ENCODE measurements around the gene HDAC4. TPM values are rescaled to one million over a fixed set of nuclear protein-coding genes. Genes with fewer than 3 reads are reported as not detected.

The HDAC4 gene
- total RNA-seq, 1 experiment from 2014 or later = 47.6 TPM

DNA sequence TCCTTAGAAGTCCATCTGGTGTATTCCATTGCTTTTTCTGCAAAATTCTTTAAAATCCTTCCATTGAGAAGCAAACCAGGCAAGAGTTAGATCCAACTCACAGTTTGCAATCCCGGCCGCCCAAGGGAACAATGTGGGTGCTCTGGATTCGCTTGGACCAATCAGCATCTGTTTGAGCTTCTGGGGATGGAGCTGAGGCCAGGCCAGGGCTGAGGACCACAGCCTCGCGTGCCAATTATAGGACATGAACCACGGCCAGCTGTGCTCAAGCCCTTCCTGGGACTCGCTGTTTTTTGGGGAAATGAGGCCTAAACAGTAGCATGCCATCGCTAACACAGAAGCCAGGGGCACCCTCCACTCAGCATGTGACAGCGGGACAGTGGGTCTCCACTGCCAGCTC lies 270.8 kb downstream of the HDAC4 start:
- no peak for DNase-seq (ENCODE audit: low read depth, low spot score)
- no peaks in the 10 kb centered on the region for H3K79me2 ChIP-seq (ENCODE audit: insufficient read depth, low read length)
- peaks cover 5 to 9% of the 10 kb centered on the region in 2 experiments; a peak in 3 of 4 replicates for H3K36me3 ChIP-seq (ENCODE audit: control insufficient read depth in 1 of 2, insufficient read depth in 2 of 2, low read length in 2 of 2)
- no peak overlapping the region for H3K4me2 ChIP-seq (ENCODE audit: low read length)
- H3K27ac ChIP-seq (ENCODE audit: low read depth, low read length) = no peak overlapping the region
- H4K20me1 ChIP-seq (ENCODE audit: insufficient read depth) = no peaks in the 10 kb centered on the region
- RAD21 ChIA-PET (ENCODE audit: low non-redundant PET in 1 of 2, low total read pairs in 2 of 2, uncharacterized antibody in 2 of 2, unreplicated experiment in 2 of 2) = no interaction called here
- H3K9ac ChIP-seq (ENCODE audit: low read length) = no peak overlapping the region
- POLR2A ChIA-PET = no interaction called here
- TF ChIP-seq, protein P1, sequence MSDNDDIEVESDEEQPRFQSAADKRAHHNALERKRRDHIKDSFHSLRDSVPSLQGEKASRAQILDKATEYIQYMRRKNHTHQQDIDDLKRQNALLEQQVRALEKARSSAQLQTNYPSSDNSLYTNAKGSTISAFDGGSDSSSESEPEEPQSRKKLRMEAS (IDR thresholded peaks at IDR 0.05) = no peak
- TF ChIP-seq POLR2A (IDR thresholded peaks at IDR 0.05; ENCODE audit: borderline replicate concordance, extremely low read depth, insufficient read depth, insufficient read length) (no peak), POLR2AphosphoS5 (IDR thresholded peaks at IDR 0.05; ENCODE audit: low read depth, low read length) (no peak), SIN3A (IDR thresholded peaks at IDR 0.05; ENCODE audit: low read depth) (no peak), CBX3 (IDR thresholded peaks at IDR 0.05; ENCODE audit: low read depth) (no peak), SRF (IDR thresholded peaks at IDR 0.05; ENCODE audit: low read depth) (no peak), ZFX (IDR thresholded peaks at IDR 0.05) (no peak), REST (IDR thresholded peaks at IDR 0.05; ENCODE audit: low read depth) (no peak), EZH2 (IDR thresholded peaks at IDR 0.05) (no peak), YY1 (IDR thresholded peaks at IDR 0.05; ENCODE audit: extremely low read depth, insufficient replicate concordance, low read depth, low read length) (no peak), ZBTB33 (IDR thresholded peaks at IDR 0.05; ENCODE audit: extremely low read depth, insufficient replicate concordance, low read length) (no peak), FOSL1 (IDR thresholded peaks at IDR 0.05; ENCODE audit: low read depth) (no peak), SP1 (IDR thresholded peaks at IDR 0.05; ENCODE audit: low read depth) (no peak), EZH2phosphoT487 (IDR thresholded peaks at IDR 0.05; ENCODE audit: borderline replicate concordance) (no peak)
- H3K9me2 ChIP-seq (ENCODE audit: insufficient read depth) = no peaks in the 10 kb centered on the region
- no peak overlapping the region for H3K4me3 ChIP-seq (replicated peaks in 1 of 2; ENCODE audit: low read depth in 1 of 2, low read length in 2 of 2)
- H3K4me1 ChIP-seq (ENCODE audit: control insufficient read depth in 1 of 2, insufficient read depth in 2 of 2, low read length in 2 of 2) = no peaks in the 10 kb centered on the region
- ATAC-seq = no peak
- no peak overlapping the region for H2AFZ ChIP-seq (ENCODE audit: low read depth, low read length, poor library complexity, severe bottlenecking)
- H3K27me3 ChIP-seq (ENCODE audit: insufficient read depth, low read length) = no peaks in the 10 kb centered on the region
- H3K9me3 ChIP-seq (ENCODE audit: control insufficient read depth in 1 of 2, insufficient read depth in 1 of 2, low read depth in 1 of 2, low read length in 2 of 2) = no peaks in the 10 kb centered on the region
- CTCF ChIA-PET = no interaction called here
- intact Hi-C loops (cut with micrococcal nuclease) = no loop called here
- BruUV-seq (replicated peaks) = no TSS peak
